Measurements from ENCODE around the gene LMBR1L.

Gene LMBR1L

GRCh38 chr12:49050507-49051372 lies 59.9 kb downstream of the LMBR1L start:
- DNase-seq: no peak

GRCh38 chr12:49049566-49050224 lies 61.0 kb downstream of the LMBR1L start:
- DNase-seq: no peak

- DNase-seq: no peak
These were observed 61.7 kb downstream of the LMBR1L start for GRCh38 chr12:49048953-49049352.

Measured in NCI-H446 (cell line).